LHCN-M2 (cell line): Measurements from ENCODE around the gene FRG1. TPM values are rescaled to one million over a fixed set of nuclear protein-coding genes. Genes with fewer than 3 reads are reported as not detected.
"Not testable (repeated sequence)": the region's sequence is repeated elsewhere in the genome, so short reads cannot be mapped to it uniquely, and the experiment has no call there.

Source experiments
- DNase-seq: peaks from one replicate; pipeline ENCODE4 v3.0.0-alpha.2; 2012; ENCODE audit warnings: low read depth
- polyA plus RNA-seq: library from polyadenylated mRNA; unstranded; fragments of >200 nt; gene quantifications from one replicate; pipeline ENCODE4 v1.2.1, GENCODE V29; 2012; ENCODE audit warnings: missing spikeins
- total RNA-seq: library from RNA; depleted of rRNA; stranded (reverse); fragments of >200 nt; gene quantifications from 2 replicates; pipeline ENCODE4 v1.2.3, GENCODE V29; 2014; rRNA removed

Gene FRG1
- 47.4 and 57.1 TPM in 2 replicates for total RNA-seq
- 31.7 TPM for polyA plus RNA-seq

DNA sequence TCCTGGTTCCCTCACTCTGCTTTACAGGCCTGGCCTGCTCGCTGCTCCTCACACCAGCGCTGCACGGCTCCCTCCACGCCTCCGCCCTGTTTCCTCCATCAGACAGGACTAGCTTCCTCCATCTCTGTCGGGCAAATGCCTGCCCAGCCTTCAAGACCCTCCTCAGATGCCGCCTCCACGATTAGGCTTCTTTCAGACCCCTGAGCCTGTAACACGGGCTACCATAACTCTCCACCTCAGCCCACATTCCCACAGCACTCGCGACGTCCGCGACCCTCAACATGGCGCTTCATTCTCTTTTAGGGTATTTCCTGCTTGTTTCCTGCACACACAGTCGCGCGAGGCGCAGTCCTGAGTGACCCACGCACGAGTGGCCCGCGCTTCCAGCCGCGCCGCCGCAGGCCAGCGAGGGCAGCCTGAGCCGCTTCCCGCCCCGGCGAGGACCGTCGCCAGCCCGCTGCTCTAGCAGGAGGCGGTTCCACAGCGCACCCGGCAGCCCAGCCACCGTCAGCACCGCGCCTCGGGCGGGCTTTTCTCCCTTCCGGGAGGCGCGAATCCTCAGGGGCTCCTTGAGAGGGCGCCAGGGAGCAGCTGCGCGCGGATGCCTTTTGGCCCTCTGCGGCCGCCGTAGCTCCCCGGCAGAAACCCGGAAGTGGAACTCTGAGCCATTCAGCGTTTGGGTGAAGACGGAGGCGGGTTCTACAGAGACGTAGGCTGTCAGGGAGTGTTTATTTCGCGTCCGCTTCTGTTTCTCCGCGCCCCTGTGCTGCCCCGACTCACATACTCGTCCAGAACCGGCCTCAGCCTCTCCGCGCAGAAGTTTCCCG is at the start of gene FRG1:
Gene FRG1 (plus strand): TSS at position 695 of the 827 bp plus-strand sequence. CDS start 138 bp downstream, outside the sequence.
- DNase-seq, result peak; percentile 92

DNA sequence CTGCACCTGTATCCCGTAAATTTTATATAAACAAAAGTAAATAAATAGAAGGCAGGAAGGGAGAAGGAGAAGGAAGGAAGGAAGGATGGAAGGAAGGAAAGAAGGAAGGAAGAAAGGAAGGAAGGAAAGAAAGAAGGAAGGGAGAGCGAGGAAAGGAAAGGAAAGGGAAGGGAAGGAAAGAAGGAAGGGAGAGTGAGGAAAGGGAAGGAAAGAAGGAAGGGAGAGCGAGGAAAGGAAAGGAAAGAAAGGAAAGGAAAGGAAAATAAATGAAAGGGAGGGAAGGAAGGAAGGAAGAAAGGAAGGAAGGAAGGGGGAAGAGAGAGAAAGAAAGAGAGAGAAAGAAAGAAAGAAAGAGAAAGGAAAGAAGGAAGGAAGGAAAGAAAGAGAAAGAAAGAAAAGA is 43.0 kb upstream of the FRG1 start:
- DNase-seq, result no peak

DNA sequence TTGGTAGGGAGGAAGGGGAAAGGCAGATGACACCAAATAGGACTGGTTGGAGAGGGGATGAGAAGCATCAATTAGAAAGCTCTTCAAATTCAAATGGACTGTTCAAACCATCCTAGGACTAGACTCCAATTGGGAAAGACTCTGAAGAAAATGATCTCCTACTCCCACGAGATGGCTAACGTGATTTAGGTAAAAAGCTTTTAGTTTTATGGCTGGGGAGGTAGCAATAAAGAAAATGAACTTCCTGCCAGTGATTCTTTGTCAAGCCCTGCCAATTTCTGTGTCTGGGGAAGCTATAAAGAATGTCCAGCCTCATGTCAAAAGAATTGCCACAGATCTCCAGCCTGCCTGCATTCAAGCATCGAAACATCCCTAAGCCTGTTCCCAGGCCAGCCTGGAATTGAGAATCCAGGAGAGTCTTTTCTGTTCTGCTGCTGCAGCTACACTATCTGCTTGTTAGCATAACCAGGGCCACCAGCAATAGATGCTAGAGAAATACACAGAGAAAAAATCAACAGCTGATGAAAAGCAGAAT is 41.1 kb upstream of the FRG1 start:
- not testable (repeated sequence) for DNase-seq

DNA sequence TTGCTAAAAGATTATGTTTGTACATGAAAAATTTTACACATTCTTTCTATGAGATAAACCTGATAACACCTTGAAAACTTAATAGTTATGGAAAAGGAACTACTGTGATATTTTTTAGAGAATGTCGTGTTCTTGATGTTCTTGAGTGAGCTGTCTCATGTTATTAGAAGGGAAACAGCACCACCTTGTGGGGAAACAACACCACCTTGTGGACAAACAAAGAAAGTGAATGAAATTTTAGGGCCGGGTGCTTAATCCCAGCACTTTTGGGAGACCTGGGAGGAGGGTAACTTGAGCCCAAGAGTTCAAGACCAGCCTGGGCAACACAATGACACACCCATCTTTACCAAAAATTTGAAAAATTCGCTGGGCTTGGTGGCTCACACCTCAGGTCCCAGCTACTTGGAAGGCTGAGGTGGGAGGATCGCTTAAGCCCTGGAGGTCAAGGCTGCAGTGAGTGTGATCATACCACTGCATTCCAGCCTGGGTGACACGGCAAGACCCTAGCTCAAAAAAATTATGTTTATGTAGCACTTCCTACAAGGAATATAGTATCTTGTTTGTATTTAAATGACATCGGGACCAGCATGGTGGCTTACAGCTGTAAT is 36.1 kb upstream of the FRG1 start:
- DNase-seq, result peak; percentile 63

DNA sequence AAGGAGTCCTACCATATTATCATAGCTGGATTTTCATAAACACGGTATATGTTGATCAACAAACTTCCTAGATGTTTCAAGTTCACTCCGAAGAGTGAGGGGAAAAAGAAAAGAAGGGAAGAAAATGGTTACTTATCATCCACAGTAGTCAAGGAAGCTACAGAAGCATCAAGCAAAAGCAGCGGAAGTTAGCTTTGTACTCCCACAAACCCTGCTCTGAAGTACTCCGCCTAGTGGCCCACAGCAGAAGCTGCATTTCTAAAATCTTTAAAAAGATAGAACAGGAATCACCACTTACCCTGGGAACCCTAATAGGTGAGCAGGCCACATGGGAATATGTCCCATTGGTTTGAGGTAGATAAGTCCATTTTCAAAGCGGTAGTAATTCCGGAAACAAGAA is 28.5 kb upstream of the FRG1 start:
- no peak for DNase-seq

DNA sequence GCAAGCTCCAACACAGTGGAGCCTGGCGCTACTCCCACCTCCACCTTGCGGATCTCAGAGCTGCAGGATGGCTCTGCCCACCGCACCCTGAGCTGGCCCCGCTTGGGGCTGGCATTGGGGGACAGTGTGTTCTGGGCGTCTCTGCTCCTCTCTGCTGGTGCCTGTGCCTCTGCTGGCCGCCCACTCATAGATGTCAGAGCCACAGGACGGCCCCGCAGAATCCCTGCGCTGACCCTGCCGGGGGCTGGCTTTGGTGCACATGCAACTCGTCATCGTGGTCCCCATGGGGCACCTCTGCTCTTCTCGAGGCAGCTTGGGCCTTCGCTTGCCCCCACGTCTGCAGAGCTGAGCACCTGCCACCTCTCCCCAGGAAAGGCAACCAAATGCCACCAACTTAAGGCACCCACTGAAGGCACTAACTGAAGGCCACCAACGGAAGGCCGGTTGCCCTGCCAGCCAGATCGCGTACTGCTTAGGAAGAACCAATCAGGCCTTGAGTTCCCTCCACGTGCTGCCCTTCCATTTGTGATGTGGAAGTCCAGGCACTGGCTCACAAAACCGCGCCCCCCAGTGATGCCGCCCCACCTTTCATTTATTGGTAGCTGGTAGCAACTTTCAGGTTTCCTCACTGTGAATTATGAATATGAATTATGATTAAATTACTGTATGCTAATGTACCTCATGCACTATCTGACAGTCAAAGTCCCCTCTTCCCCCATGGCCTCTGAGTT is 23.3 kb upstream of the FRG1 start:
- no peak for DNase-seq

DNA sequence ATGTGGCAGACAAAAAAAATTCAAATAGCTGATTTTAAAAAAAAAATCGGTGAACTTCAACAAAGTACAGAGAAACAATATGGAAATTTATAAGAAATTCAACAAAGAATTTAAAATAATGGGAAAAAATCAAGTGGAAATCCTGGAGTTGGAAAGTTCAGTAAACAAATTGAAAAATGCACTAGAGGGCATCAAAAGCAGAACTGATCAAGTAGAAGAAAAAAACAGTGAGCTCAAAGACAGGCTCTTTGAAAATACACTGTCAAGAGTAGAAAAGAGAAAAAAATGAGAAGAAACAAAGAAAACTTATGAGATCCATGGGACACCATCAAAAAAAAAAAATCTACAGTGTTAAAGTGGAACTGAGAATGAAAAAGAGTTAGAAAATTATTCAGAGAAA is 19.6 kb upstream of the FRG1 start:
- no peak for DNase-seq

DNA sequence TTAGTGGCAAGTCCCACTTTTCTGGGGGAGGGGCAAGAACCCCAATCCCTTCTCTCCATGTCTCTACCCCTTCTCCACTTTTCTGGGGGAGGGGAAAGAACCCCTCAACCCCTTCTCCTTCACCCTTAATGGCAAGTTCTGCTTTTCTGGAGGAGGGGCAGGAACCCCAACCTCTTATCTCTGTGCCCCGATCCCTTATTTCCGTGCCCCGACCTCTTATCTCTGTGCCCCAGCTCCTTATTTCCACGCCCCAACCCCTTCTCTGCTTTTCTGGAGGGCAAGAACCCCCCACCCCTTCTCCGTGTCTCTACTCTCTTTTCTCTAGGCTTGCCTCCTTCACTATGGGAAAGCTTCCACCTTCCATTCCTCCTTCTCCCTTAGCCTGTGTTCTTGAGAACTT is 13.9 kb upstream of the FRG1 start:
- not testable (repeated sequence) for DNase-seq

DNA sequence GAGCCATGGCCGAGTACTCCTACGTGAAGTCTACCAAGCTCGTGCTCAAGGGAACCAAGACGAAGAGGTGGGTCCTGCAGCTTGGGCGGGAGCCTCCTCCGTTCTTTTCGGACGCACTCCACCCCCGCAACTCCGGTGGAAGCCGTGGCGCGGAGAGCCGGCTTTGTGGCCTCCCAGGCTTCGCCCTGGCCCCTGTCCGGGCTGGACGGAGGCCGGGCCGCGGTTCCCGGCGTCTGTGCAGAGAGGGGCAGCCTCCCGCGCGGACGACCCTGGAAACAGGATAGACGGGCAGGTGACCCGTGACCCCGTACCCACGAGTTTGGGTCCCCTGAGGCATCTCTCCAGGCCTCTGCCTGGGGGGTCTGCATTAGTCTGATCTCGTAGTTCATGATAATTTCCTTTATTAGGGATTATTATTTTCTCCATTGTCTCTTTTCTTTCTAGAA is 356 bp downstream of the FRG1 start:
- DNase-seq, result peak; percentile 5

DNA sequence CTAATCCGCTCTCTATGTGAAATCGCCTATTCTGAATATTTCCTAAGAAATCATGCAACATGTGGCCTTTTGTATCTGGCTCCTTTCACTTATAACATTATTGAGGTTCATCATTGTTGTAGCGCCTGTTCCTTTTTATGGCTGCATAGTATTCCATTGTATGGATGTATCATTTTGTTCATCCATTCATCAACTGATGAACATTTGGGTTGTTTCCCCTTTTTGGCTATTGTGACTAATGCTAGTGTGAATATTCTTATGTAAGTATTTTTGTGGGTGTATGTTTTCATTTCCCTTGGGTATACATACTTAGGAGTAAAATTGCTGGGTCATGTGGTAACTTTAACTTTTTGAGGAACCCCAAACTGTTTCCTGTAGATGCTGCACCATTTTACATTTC is 1.7 kb downstream of the FRG1 start:
- DNase-seq, result not testable (repeated sequence)

DNA sequence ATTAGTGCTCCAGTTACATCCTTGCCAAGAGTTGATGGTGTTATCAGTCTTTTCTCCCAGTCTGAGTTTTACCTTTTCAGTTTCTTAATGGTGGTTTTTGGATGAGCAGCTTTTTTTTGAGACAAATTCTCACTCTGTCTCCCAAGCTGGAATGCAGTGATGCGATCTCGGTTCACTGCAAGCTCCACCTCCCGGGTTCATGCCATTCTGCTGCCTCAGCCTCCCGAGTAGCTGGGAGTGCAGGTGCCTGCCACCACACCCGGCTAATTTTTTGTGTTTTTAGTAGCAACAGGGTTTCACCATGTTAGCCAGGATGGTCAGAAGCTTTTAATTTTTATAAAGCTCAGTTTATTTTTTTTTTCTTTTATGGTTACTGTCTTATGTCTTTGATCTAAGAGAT is 3.4 kb downstream of the FRG1 start:
- DNase-seq, result not testable (repeated sequence)

DNA sequence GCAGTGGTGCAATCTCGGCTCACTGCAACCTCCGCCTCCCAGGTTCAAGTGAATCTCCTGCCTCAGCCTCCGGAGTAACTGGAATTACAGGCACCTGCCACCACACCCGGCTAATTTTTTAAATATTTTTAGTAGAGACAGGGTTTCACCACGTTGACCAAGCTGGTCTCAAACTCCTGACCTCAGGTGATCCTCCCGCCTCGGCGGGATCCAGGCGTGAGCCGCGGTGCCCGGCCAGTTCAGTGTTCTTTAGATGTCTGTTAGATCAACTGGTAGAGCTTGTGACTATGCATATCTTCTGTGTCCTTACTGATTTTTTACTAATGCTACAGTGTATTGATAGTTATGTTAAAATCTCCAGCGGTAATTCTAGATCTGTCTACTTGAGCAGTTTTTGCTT is 6.2 kb downstream of the FRG1 start:
- DNase-seq, result not testable (repeated sequence)

DNA sequence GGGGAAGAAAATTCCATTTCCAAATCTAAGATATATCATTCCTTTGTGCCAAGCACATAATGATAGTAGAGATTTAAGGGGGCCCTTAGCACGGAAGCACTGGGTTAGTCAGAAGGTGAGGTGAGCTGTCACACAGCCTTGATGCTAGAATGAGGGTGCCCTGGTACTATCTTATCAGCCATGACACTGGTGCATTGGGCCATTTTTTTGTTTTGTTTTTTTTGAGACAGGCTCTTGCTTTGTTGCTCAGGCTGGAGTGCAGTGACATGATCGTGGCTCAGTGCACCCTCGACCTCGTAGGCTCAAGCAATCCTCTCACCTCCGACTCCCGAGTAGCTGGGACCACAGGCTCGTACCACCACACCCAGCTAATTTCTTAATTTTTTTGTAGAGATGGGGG is 7.8 kb downstream of the FRG1 start:
- not testable (repeated sequence) for DNase-seq

DNA sequence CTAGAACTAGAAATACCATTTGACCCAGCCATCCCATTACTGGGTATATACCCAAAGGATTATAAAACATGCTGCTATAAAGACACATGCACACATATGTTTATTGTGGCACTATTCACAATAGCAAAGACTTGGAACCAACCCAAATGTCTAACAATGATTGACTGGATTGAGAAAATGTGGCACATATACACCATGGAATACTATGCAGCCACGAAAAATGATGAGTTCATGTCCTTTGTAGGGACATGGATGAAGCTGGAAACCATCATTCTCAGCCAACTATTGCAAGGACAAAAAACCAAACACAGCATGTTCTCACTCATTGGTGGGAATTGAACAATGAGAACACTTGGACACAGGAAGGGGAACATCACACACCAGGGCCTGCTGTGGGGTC is 28.6 kb downstream of the FRG1 start:
- not testable (repeated sequence) for DNase-seq

DNA sequence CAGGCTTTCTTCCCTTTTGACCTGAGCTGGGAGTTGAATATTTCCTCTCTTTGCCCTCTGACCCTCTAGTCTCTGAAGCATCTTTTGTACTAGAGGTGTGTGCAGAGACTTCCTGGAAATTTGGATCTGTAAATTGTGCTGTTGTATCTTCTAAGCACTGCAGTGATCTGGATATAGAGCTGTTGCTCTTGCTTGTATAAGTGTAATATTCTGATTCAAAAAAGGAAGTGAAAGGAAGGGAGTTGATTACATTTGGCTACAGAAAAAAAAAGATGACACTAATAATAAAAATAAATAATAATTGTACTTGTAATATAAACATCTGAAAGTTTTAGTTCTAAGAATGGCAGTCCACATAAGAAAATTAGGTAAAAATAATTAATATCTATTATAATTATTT is 33.0 kb downstream of the FRG1 start:
- DNase-seq, result no peak

DNA sequence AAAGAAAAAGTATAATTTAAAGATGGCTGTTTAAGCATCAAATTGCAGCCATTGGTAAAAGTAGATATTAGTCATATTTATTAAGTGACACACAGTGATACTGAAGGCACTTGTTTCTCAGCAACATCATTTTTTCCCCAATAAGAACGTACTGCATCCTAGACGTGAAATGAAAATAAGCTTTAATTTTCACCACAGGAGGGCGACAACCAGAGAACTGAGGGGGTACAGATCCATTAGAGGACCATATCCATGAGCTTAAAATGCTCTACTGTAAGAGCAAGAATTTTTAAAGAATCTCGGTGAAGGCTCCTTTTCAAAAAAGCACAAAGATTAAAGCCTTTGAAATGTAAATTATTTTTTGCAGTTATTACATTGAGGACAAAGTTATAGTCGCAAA is 33.4 kb downstream of the FRG1 start:
- peak; percentile 10 for DNase-seq

DNA sequence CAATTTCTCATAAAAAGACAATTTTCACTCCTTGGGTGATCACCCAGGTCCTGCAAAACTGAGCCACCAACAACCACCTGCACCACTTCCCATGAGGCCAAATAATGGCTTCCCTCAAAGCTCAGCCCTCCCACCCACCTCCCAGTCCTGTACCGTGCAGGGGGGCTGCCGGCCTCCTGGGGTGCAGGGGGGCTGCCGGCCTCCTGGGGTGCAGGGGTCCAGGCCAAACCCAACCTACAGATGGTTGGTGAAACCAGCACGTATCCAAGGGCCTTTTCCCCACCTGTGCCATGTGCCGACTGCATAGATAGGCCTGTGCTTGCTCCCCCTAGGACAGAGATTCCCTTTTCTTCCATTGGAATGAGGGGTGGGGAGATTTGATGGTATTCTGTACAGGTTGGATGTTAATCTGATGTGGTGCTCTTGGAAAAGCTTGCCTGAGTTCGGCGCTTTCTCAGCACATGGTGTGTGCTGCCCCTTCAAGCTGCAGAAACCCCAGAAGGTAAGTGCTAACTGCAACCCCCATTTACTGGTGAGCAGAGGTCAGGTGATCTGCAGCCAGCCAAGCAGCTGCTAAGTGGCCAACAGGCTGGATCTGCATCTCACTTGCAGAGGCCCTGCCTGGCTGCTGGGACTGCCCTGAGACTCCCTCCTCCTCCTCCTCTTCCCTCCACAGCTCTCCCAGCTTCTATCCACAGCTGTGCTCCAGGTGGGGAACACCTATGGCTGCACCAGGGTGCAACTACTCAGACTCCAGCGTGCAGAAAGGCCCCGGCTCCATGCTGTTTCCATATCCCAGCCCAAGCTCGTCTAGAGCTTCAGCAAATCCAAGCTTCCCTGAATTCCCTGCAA is 38.8 kb downstream of the FRG1 start:
- no peak for DNase-seq

DNA sequence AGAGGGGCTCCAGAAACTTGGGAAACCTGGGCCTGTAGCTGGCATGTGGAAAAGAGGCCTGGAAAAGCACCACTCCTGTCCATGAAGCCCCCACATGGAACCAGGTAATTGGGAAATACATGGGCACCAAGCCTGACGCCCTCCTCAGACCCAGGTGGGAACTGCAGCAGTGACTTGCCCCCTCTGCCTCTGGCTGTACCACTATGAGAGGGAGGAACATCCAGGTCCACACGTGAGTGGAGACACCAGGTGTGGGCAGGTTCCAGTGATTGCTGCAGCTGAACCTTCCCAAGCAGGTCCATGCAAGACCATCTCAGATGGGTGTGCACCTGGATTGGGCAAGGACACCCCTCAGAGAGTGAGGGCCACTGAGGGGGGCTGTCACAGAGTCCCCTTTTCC is 39.6 kb downstream of the FRG1 start:
- not testable (repeated sequence) for DNase-seq

DNA sequence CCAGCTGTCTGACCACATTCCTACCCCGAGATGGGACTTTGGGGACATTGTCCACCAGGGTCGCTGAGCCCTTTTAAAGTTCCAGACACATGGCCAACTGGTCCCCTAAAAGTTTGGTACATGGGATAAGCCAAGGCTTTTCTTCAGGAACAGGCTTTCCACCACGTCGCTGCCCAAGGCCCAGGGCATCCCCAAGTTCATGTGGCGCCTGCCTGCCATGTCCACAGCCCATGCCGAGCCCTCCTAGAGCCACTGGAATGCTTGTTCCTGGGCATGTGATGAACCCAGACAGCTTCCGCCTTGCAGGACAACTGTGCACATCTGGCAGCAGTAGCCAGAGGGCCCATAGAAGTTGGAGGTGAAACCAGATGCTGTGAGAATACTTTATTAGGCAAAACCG is 41.3 kb downstream of the FRG1 start:
- no peak for DNase-seq

DNA sequence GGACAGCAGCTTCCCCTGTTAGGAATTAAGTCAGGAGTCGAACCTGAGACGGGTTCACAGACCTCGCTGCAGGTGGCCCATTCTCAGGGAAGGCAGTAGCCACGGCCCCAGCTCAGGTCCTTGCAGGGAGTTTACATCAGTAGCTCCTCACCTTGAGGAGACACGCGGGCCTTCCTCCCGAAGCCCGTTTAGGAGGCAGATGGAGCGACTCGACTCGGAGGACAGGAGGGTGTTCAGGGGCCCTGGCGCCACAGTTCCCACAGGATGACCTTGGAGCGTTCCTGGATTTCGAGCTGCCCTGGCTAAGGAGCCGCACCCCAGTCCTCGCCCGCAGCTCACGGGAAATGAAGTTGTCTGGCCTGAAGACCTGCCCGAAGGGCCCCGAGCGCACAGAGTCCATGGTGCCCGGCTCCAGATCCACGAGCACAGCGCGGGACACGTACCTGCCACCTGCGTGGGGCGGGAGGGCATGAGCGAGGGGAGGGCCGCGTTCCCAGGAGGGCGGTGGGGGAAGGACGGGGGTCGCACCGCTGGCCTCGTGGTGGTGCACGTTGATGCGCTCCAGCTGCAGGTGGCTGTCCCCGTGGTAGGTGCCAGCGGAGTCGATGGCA is 43.3 kb downstream of the FRG1 start:
- DNase-seq, result not testable (repeated sequence)

DNA sequence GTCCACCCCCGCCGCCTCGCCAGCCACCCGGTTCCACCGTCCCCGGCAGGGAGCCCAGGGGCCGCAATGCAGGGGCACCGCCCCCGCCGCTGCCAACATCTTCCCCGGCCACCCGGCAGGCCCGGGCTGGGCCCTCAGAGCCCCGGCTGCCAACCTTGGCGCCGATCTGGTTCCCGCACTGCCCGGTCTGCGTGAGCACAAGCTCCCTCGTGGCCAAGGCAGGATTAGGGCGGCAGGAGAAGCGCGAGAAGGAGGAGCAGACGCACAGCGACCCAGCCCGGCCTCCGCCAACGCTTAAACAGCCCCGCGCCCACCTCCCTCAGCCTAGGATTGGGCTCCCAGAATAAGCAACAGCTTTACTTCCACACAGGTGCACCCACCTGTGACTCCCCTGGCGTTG is 44.0 kb downstream of the FRG1 start:
- DNase-seq, result not testable (repeated sequence)
